Measurements from ENCODE around the gene BRWD1. TPM values are rescaled to one million over a fixed set of nuclear protein-coding genes. Genes with fewer than 3 reads are reported as not detected.

The BRWD1 gene
- polyA plus RNA-seq, 1 donor (not counting 4 experiments of a cell fraction or from before 2014, with no cell fraction given): 15.1 TPM

- Histone ChIP-seq H2AFZ (ENCODE audit: control insufficient read depth, low read length) (no peak overlapping the region), H3K36me3 (ENCODE audit: control insufficient read depth in 2 of 2, extremely low read depth in 1 of 2, insufficient read depth in 2 of 2, low read length in 2 of 2) (no peaks in the 10 kb centered on the region), H3K4me1 (ENCODE audit: control insufficient read depth, extremely low read depth, insufficient read depth, low read length) (no peaks in the 10 kb centered on the region), H3K4me3 (ENCODE audit: control insufficient read depth in 2 of 3, extremely low read depth in 1 of 3, insufficient read depth in 2 of 3, low read depth in 1 of 3, low read length in 3 of 3) (no peak overlapping the region), H3K9me1 (ENCODE audit: control insufficient read depth, extremely low read depth, insufficient read depth, low read length) (no peaks in the 10 kb centered on the region), H3K9ac (ENCODE audit: control insufficient read depth, extremely low read depth, insufficient read depth, low read length) (no peak overlapping the region), H3K27ac (ENCODE audit: control insufficient read depth, insufficient read depth, low read length) (no peak overlapping the region), H3K79me2 (ENCODE audit: control insufficient read depth, insufficient read depth, low read length) (no peaks in the 10 kb centered on the region), H3K4me2 (ENCODE audit: control insufficient read depth, extremely low read depth, insufficient read depth, low read depth, low read length) (no peak overlapping the region), H3K9me3 (ENCODE audit: control insufficient read depth, low read depth, low read length) (no peaks in the 10 kb centered on the region), H3K27me3 (ENCODE audit: control insufficient read depth, extremely low read depth, insufficient read depth, low read length) (no peaks in the 10 kb centered on the region), H4K20me1 (ENCODE audit: control insufficient read depth, extremely low read depth, insufficient read depth, low read length) (no peaks in the 10 kb centered on the region)
- dilution Hi-C loops (cut with MboI; ENCODE audit: extremely low pct_ligation_motif_present, low sequenced_read_pairs): no loop called here
- no peak for FAIRE-seq
- no peak for DNase-seq (ENCODE audit: low read depth, low spot score)
- TF ChIP-seq CTCF (optimal IDR thresholded peaks at IDR 0.05 in 1 of 3, IDR thresholded peaks at IDR 0.05 in 1 of 3, conservative IDR thresholded peaks at IDR 0.05 in 1 of 3; ENCODE audit: extremely low read depth in 1 of 3, insufficient read depth in 2 of 3, low read length in 3 of 3) (no peak), EZH2 (IDR thresholded peaks at IDR 0.05; ENCODE audit: low read length) (no peak)
Measured at GRCh38 chr21:39152271-39152670, 161.2 kb downstream of the BRWD1 start.

- Histone ChIP-seq H3K9me1 (ENCODE audit: control insufficient read depth, extremely low read depth, insufficient read depth, low read length) (no peaks in the 10 kb centered on the region), H3K4me1 (ENCODE audit: control insufficient read depth, extremely low read depth, insufficient read depth, low read length) (no peaks in the 10 kb centered on the region), H3K79me2 (ENCODE audit: control insufficient read depth, insufficient read depth, low read length) (no peaks in the 10 kb centered on the region), H4K20me1 (ENCODE audit: control insufficient read depth, extremely low read depth, insufficient read depth, low read length) (no peaks in the 10 kb centered on the region), H3K27ac (ENCODE audit: control insufficient read depth, insufficient read depth, low read length) (no peak overlapping the region), H3K4me3 (ENCODE audit: control insufficient read depth in 2 of 3, extremely low read depth in 1 of 3, insufficient read depth in 2 of 3, low read depth in 1 of 3, low read length in 3 of 3) (no peak overlapping the region), H3K36me3 (ENCODE audit: control insufficient read depth in 2 of 2, extremely low read depth in 1 of 2, insufficient read depth in 2 of 2, low read length in 2 of 2) (no peaks in the 10 kb centered on the region), H3K9me3 (ENCODE audit: control insufficient read depth, low read depth, low read length) (no peaks in the 10 kb centered on the region), H3K27me3 (ENCODE audit: control insufficient read depth, extremely low read depth, insufficient read depth, low read length) (no peaks in the 10 kb centered on the region), H3K4me2 (ENCODE audit: control insufficient read depth, extremely low read depth, insufficient read depth, low read depth, low read length) (no peak overlapping the region), H3K9ac (ENCODE audit: control insufficient read depth, extremely low read depth, insufficient read depth, low read length) (no peak overlapping the region), H2AFZ (ENCODE audit: control insufficient read depth, low read length) (no peak overlapping the region)
- no peak for DNase-seq (ENCODE audit: low read depth, low spot score)
- TF ChIP-seq CTCF (optimal IDR thresholded peaks at IDR 0.05 in 1 of 3, IDR thresholded peaks at IDR 0.05 in 1 of 3, conservative IDR thresholded peaks at IDR 0.05 in 1 of 3; ENCODE audit: extremely low read depth in 1 of 3, insufficient read depth in 2 of 3, low read length in 3 of 3) (no peak), EZH2 (IDR thresholded peaks at IDR 0.05; ENCODE audit: low read length) (no peak)
- FAIRE-seq: no peak
- dilution Hi-C loops (cut with MboI; ENCODE audit: extremely low pct_ligation_motif_present, low sequenced_read_pairs): no loop called here
Measured at GRCh38 chr21:39150877-39151276, 162.6 kb downstream of the BRWD1 start.

Measured in keratinocyte (primary cell).